CD4-positive, alpha-beta T cell treated with Interleukin-2 at 100 ng/mL for 4 hours (primary cell): ENCODE results near the gene OPTN.

Experiments used
- DNase-seq: peaks from one replicate; pipeline ENCODE4 v3.0.0-alpha.2; 2020; ENCODE audit warnings: low spot score

OPTN gene

DNA sequence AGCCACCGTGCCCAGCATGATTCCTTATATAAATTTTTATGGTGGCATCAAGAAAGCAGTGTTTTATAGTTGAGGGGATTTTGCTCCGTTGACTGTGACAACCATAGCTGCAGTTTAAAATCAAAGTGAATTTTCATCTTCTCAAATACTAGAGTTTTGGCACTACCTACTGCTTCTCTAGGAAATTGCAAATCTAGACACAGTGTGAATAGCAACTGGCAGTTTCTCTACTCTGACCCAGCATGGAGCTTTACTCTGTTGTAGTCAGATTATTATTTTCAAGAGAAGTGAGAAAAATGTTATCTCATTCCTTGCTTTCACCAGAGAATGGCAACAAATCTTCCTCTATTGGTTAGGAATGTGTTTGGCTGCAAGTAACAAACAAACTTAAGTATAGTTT lies 84.3 kb downstream of the OPTN start:
- no peak for DNase-seq

DNA sequence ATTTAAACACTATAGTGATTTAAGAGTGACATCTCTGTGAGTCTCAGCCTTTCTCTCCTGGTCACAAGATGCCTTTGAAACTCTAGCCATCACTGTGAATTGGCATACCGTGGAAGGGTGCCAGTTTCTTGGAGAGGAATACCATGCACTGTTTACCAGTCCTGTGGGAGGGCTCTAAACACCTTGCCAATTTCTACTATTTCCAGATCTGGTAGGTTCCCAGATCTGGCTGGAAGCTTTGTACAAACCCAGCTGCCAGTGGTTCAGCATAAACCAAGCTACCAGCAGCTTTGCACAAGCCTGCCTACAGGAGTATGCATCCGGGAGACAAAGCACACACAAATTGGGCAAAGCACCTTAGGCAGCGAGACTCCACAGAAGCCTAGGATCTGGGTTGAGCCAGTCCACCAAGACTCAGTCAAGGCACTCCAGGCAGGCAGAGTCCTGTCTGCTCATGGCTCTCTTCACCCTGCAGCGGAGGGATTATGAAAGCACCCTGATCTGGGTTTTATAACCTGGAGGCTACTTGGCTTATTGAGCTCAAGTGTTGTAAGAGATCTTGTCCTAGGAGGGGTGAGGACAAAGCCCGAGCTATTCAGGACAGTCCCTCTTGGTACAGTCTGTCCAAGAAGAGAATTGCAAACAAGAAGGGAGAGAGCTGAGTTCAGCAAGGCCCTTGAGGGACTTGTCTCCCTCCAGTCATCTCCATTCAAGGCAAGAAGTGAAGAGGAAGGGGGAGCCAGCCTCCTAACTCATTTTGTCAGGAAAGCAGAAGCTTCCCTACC lies 85.0 kb downstream of the OPTN start:
- DNase-seq, result no peak

- no peak for DNase-seq
These were observed 87.2 kb downstream of the OPTN start for GRCh38 chr10:13187135-13187534.
